GM21825 (cell line): ENCODE measurements around the gene YWHAG.
"Not testable (repeated sequence)": the region's sequence is repeated elsewhere in the genome, so short reads cannot be mapped to it uniquely, and the experiment has no call there.

ENCODE experiments used
- ATAC-seq: cut with Tn5 transposase; IDR thresholded peaks from one replicate; pipeline ENCODE4 v1.9.1; 2021; ENCODE audit warnings: mild to moderate bottlenecking, moderate library complexity; ENCODE audit not compliant: unreplicated experiment

YWHAG gene

GRCh38 chr7:76349313-76349885 is 9.4 kb downstream of the YWHAG start:
- no peak for ATAC-seq

- ATAC-seq = no peak
Observed at GRCh38 chr7:76347710-76348109, 11.1 kb downstream of the YWHAG start.

- ATAC-seq = no peak
Observed at GRCh38 chr7:76346778-76347177, 12.0 kb downstream of the YWHAG start.

- ATAC-seq = no peak
Observed at GRCh38 chr7:76346097-76346496, 12.7 kb downstream of the YWHAG start.

- ATAC-seq = no peak
Observed at GRCh38 chr7:76343931-76344321, 14.9 kb downstream of the YWHAG start.

- ATAC-seq = no peak
Observed at GRCh38 chr7:76343294-76343930, 15.4 kb downstream of the YWHAG start.

GRCh38 chr7:76342222-76342621 is 16.6 kb downstream of the YWHAG start:
- no peak for ATAC-seq

GRCh38 chr7:76340617-76341131 is 18.1 kb downstream of the YWHAG start:
- no peak for ATAC-seq

- ATAC-seq = no peak
Observed at GRCh38 chr7:76338298-76339084, 20.3 kb downstream of the YWHAG start.

GRCh38 chr7:76337147-76337546 is 21.6 kb downstream of the YWHAG start:
- ATAC-seq = no peak

GRCh38 chr7:76336094-76336493 is 22.7 kb downstream of the YWHAG start:
- ATAC-seq = no peak

GRCh38 chr7:76335417-76335816 is 23.4 kb downstream of the YWHAG start:
- not testable (repeated sequence) for ATAC-seq

- no peak for ATAC-seq
Observed at GRCh38 chr7:76334320-76334967, 24.3 kb downstream of the YWHAG start.

GRCh38 chr7:76333511-76334101 is 25.2 kb downstream of the YWHAG start:
- ATAC-seq = no peak

GRCh38 chr7:76332078-76332477 is 26.7 kb downstream of the YWHAG start:
- ATAC-seq = no peak

GRCh38 chr7:76330673-76331072 is 28.1 kb downstream of the YWHAG start:
- no peak for ATAC-seq

- no peak for ATAC-seq
Observed at GRCh38 chr7:76330261-76330660, 28.5 kb downstream of the YWHAG start.

GRCh38 chr7:76329479-76329878 is 29.3 kb downstream of the YWHAG start:
- ATAC-seq = no peak

- no peak for ATAC-seq
Observed at GRCh38 chr7:76328389-76328788, 30.4 kb downstream of the YWHAG start.

GRCh38 chr7:76327610-76328009 is 31.2 kb downstream of the YWHAG start:
- ATAC-seq = no peak

GRCh38 chr7:76326646-76327233 is 32.1 kb downstream of the YWHAG start:
- ATAC-seq = no peak
